Measurements from ENCODE around the gene PAK6.

Gene PAK6

DNA sequence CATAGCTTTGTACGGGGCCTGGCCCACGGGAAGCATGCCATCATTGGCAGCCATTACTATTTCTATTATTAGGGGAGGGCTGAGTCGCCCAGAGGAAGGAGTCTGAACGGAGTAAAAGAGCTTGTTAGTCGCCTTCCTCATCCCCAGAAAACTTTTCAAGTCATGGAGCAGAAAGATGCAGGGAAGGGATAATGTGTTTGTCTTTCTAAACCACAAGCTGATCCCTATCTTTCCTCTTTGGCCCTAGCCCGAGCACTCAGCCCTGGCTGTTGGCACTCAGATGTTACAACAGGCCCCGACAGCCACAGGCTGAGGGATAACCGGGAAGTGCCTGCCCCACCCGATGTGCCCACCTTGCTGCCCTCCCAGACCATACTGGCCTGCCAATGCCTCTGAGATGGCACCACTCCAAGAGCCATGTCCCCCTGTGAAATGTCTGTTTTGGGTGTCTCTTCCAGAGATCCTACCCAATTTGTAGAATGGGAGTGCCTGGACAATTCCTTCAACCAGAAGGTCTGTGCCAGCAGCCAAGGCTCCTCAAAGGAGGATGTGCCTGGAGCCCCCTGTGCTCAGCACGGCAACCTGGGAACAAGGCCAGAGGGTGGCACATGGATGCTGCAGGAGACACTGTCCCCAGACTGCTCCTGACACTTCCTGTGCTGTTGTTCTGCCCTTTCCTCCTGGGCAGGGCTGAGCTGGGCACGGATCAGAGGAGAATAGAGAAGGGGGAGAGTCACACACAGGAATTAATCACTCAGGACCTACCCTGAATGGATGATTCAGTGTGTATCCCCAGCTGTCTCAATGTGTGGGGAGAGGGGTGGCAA lies 10.8 kb downstream of the PAK6 start:
- Histone ChIP-seq H2AFZ (ENCODE audit: low read depth, low read length) (no peak overlapping the region), H3K79me2 (ENCODE audit: low read length) (no peaks in the 10 kb centered on the region), H3K4me2 (ENCODE audit: low read length) (no peak overlapping the region), H3K9ac (ENCODE audit: low read length) (no peak overlapping the region), H3K4me1 (ENCODE audit: low read length) (peaks cover 6% of the 10 kb centered on the region), H3K36me3 (replicated peaks; ENCODE audit: low read depth, low read length) (no peaks in the 10 kb centered on the region), H3K27me3 (ENCODE audit: low read depth, low read length) (peaks cover 8% of the 10 kb centered on the region), H4K20me1 (ENCODE audit: insufficient read depth, low read length) (no peaks in the 10 kb centered on the region), H3K27ac (ENCODE audit: low read length) (no peak overlapping the region), H3K4me3 (ENCODE audit: low read length) (no peak overlapping the region), H3K9me3 (ENCODE audit: insufficient read depth, low read length) (no peaks in the 10 kb centered on the region)
- no peak for TF ChIP-seq EZH2phosphoT487 (IDR thresholded peaks at IDR 0.05; ENCODE audit: low read depth)
- TF ChIP-seq, protein P1, sequence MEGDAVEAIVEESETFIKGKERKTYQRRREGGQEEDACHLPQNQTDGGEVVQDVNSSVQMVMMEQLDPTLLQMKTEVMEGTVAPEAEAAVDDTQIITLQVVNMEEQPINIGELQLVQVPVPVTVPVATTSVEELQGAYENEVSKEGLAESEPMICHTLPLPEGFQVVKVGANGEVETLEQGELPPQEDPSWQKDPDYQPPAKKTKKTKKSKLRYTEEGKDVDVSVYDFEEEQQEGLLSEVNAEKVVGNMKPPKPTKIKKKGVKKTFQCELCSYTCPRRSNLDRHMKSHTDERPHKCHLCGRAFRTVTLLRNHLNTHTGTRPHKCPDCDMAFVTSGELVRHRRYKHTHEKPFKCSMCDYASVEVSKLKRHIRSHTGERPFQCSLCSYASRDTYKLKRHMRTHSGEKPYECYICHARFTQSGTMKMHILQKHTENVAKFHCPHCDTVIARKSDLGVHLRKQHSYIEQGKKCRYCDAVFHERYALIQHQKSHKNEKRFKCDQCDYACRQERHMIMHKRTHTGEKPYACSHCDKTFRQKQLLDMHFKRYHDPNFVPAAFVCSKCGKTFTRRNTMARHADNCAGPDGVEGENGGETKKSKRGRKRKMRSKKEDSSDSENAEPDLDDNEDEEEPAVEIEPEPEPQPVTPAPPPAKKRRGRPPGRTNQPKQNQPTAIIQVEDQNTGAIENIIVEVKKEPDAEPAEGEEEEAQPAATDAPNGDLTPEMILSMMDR (IDR thresholded peaks at IDR 0.05; ENCODE audit: low read depth, low read length) = no peak

DNA sequence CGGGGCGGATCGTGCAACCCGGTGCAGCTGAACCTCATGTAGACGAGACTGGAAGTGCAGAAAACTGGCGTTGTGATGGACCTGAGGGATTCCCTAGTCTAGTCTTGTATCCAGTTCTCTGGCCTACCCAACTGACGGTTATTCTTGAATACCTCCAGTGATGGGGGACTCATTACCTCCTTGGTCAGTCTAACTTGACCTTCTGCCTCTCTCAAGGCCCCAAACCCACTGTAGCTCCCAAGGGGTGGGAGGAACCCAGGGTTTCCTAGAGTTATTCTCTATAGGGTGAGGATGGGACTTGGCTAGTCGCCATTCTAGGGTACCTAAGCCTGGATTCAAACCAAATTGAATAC lies 11.4 kb downstream of the PAK6 start:
- Histone ChIP-seq H2AFZ (ENCODE audit: low read depth, low read length) (no peak overlapping the region), H3K4me2 (ENCODE audit: low read length) (no peak overlapping the region), H3K4me3 (ENCODE audit: low read length) (no peak overlapping the region), H3K9ac (ENCODE audit: low read length) (no peak overlapping the region), H3K27ac (ENCODE audit: low read length) (no peak overlapping the region), H3K9me3 (ENCODE audit: insufficient read depth, low read length) (no peaks in the 10 kb centered on the region), H3K27me3 (ENCODE audit: low read depth, low read length) (peaks cover 8% of the 10 kb centered on the region), H3K4me1 (ENCODE audit: low read length) (peaks cover 6% of the 10 kb centered on the region), H3K36me3 (replicated peaks; ENCODE audit: low read depth, low read length) (no peaks in the 10 kb centered on the region), H3K79me2 (ENCODE audit: low read length) (no peaks in the 10 kb centered on the region), H4K20me1 (ENCODE audit: insufficient read depth, low read length) (no peaks in the 10 kb centered on the region)
- TF ChIP-seq EZH2phosphoT487 (IDR thresholded peaks at IDR 0.05; ENCODE audit: low read depth) = no peak
- TF ChIP-seq, protein P1 (IDR thresholded peaks at IDR 0.05; ENCODE audit: low read depth, low read length) = no peak

DNA sequence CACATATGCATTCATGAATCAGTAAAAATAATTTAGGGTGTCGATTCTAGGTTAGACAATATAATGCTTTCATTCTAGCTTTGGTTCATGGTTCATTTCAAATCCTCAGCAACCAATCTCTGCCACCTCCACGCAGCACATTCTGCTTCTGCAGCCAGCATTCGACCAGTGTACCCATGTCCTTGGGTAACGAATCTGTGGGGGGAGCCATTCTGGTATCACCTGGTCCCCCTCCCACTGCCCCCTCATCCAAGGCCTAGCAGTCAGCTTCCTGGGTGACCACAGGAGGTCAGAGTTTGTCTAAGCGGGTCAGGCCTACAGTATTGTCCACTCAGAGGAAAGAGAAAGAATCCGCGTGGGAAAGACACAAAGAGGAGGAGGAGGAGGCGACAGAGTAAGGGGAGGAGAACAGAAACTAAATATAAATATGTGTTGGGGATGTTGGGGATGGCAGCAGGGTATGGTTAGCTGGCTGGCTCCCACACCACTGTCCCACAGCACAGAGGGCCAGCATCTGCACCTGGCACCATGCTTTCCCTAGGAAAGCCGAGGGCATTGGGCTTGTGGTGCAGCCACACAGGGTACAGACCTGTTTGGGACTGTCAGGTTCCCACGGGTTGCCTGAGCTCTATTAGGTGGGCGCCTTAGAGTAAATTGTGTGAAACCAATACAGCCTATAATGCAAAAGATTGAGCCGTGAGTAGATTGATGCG lies 12.1 kb downstream of the PAK6 start:
- H3K4me2 ChIP-seq (ENCODE audit: low read length) = no peak overlapping the region
- H3K27ac ChIP-seq (ENCODE audit: low read length) = no peak overlapping the region
- H3K79me2 ChIP-seq (ENCODE audit: low read length) = no peaks in the 10 kb centered on the region
- H3K9me3 ChIP-seq (ENCODE audit: insufficient read depth, low read length) = no peaks in the 10 kb centered on the region
- H3K9ac ChIP-seq (ENCODE audit: low read length) = no peak overlapping the region
- H4K20me1 ChIP-seq (ENCODE audit: insufficient read depth, low read length) = no peaks in the 10 kb centered on the region
- H2AFZ ChIP-seq (ENCODE audit: low read depth, low read length) = no peak overlapping the region
- no peak overlapping the region for H3K4me3 ChIP-seq (ENCODE audit: low read length)
- H3K4me1 ChIP-seq (ENCODE audit: low read length) = peaks cover 6% of the 10 kb centered on the region
- no peaks in the 10 kb centered on the region for H3K36me3 ChIP-seq (replicated peaks; ENCODE audit: low read depth, low read length)
- H3K27me3 ChIP-seq (ENCODE audit: low read depth, low read length) = peaks cover 8% of the 10 kb centered on the region
- TF ChIP-seq, protein P1 (IDR thresholded peaks at IDR 0.05; ENCODE audit: low read depth, low read length) = no peak
- TF ChIP-seq EZH2phosphoT487 (IDR thresholded peaks at IDR 0.05; ENCODE audit: low read depth) = no peak

DNA sequence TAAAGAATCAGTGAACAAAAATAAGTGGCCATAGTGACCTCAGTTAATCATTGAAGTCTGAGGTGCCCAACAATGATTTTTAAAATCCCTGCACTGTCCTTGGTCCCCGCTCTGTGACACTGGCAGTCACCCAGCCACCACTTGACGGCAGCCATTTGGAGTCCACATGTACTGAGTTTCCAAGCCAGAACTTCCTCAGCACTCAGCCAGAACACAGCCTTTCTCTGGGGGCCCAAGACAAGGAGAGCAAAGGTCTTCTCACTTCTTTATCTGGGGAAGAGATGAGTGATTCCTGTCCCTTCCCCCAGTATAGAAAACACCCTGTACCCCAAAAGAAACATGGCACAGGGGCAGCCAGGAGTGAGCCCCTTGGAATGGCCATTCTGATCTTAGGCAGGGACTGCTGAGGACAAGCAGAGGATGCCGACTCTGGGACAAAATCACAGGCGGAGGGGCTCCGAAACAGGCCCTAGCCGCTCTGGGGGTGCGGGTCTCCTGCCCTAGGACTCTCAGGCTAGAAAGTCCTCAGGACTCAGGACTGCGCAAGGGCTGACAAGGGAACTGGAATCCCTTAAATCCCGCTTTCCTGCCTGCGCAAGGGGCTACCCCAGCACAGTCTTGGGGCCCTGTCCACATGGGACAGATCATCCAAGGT lies 12.8 kb downstream of the PAK6 start:
- Histone ChIP-seq H3K27ac (ENCODE audit: low read length) (no peak overlapping the region), H3K4me3 (ENCODE audit: low read length) (peak overlapping the region; percentile 87; the same call in 1 of the 2 replicates), H3K9ac (ENCODE audit: low read length) (no peak overlapping the region), H2AFZ (ENCODE audit: low read depth, low read length) (no peak overlapping the region), H3K9me3 (ENCODE audit: insufficient read depth, low read length) (no peaks in the 10 kb centered on the region), H4K20me1 (ENCODE audit: insufficient read depth, low read length) (no peaks in the 10 kb centered on the region), H3K27me3 (ENCODE audit: low read depth, low read length) (peaks cover 8% of the 10 kb centered on the region), H3K4me1 (ENCODE audit: low read length) (peaks cover 6% of the 10 kb centered on the region), H3K36me3 (replicated peaks; ENCODE audit: low read depth, low read length) (no peaks in the 10 kb centered on the region), H3K79me2 (ENCODE audit: low read length) (no peaks in the 10 kb centered on the region), H3K4me2 (ENCODE audit: low read length) (peak overlapping the region; percentile 88; the same call in 1 of the 2 replicates)
- TF ChIP-seq EZH2phosphoT487 (IDR thresholded peaks at IDR 0.05; ENCODE audit: low read depth) = no peak
- TF ChIP-seq, protein P1 (IDR thresholded peaks at IDR 0.05; ENCODE audit: low read depth, low read length) = no peak
